Mononuclear cell (primary cell): ENCODE data around the gene S100PBP. TPM values are rescaled to one million over a fixed set of nuclear protein-coding genes. Genes with fewer than 3 reads are reported as not detected.

ENCODE experiments used
- H3K27me3 ChIP-seq: 2 replicates; pipeline ENCODE4 v1.6.0; 2011; ENCODE audit warnings: low read length, control low read depth; ENCODE audit not compliant: insufficient read depth
- H3K4me1 ChIP-seq: 2 replicates; pipeline ENCODE4 v1.5.1; 2011; ENCODE audit warnings: mild to moderate bottlenecking, low read length, control low read depth; ENCODE audit not compliant: insufficient read depth
- H3K4me3 ChIP-seq: 2 replicates; pipeline ENCODE4 v1.5.1; 2011; ENCODE audit warnings: mild to moderate bottlenecking, low read length, moderate library complexity
- H3K9me3 ChIP-seq: 2 replicates; pipeline ENCODE4 v1.5.1; 2011; ENCODE audit warnings: low read depth, mild to moderate bottlenecking, control low read depth, low read length
- total RNA-seq: library from RNA; depleted of rRNA; stranded (reverse); fragments of >200 nt; gene quantifications from one replicate; pipeline ENCODE4 v1.2.3, GENCODE V29; 2012

The S100PBP gene
- total RNA-seq, 1 donor: 18.5 TPM

- Histone ChIP-seq H3K27me3 (peaks cover 18% of the 10 kb centered on the region), H3K9me3 (no peaks in the 10 kb centered on the region), H3K4me3 (no peak overlapping the region), H3K4me1 (no peaks in the 10 kb centered on the region)
Observed at GRCh38 chr1:32881871-32882850, 64.7 kb downstream of the S100PBP start.

- Histone ChIP-seq H3K4me1 (no peaks in the 10 kb centered on the region), H3K4me3 (no peak overlapping the region), H3K9me3 (no peaks in the 10 kb centered on the region), H3K27me3 (peaks cover 27% of the 10 kb centered on the region)
Observed at GRCh38 chr1:32883338-32884031, 66.0 kb downstream of the S100PBP start.

GRCh38 chr1:32884032-32884372 lies 66.5 kb downstream of the S100PBP start:
- peaks cover 27% of the 10 kb centered on the region for H3K27me3 ChIP-seq
- no peaks in the 10 kb centered on the region for H3K4me1 ChIP-seq
- no peak overlapping the region for H3K4me3 ChIP-seq
- H3K9me3 ChIP-seq: no peaks in the 10 kb centered on the region

- H3K4me1 ChIP-seq: no peaks in the 10 kb centered on the region
- H3K27me3 ChIP-seq: peaks cover 27% of the 10 kb centered on the region
- H3K4me3 ChIP-seq: no peak overlapping the region
- no peaks in the 10 kb centered on the region for H3K9me3 ChIP-seq
Observed at GRCh38 chr1:32884726-32885125, 67.3 kb downstream of the S100PBP start.

- H3K4me3 ChIP-seq: no peak overlapping the region
- peaks cover 31% of the 10 kb centered on the region for H3K27me3 ChIP-seq
- H3K9me3 ChIP-seq: no peaks in the 10 kb centered on the region
- no peaks in the 10 kb centered on the region for H3K4me1 ChIP-seq
Observed at GRCh38 chr1:32885676-32886003, 68.2 kb downstream of the S100PBP start.

- Histone ChIP-seq H3K27me3 (peaks cover 37% of the 10 kb centered on the region), H3K9me3 (no peaks in the 10 kb centered on the region), H3K4me1 (no peaks in the 10 kb centered on the region), H3K4me3 (no peak within 1 kb of the TSS)
Observed at GRCh38 chr1:32886004-32886827, 68.8 kb downstream of the S100PBP start, which contains the start of gene HPCA. TSS of gene HPCA (plus strand) at chr1:32886491. CDS start at chr1:32888899, 2,408 bp downstream.

GRCh38 chr1:32886828-32887414 lies 69.5 kb downstream of the S100PBP start:
- no peaks in the 10 kb centered on the region for H3K9me3 ChIP-seq
- H3K27me3 ChIP-seq: peaks cover 44% of the 10 kb centered on the region
- no peaks in the 10 kb centered on the region for H3K4me1 ChIP-seq
- H3K4me3 ChIP-seq: no peak overlapping the region

GRCh38 chr1:32887623-32888022 lies 70.2 kb downstream of the S100PBP start:
- Histone ChIP-seq H3K4me3 (no peak overlapping the region), H3K9me3 (no peaks in the 10 kb centered on the region), H3K4me1 (peaks cover under 1% of the 10 kb centered on the region), H3K27me3 (peaks cover 51% of the 10 kb centered on the region)

- Histone ChIP-seq H3K9me3 (no peaks in the 10 kb centered on the region), H3K4me1 (peaks cover 6% of the 10 kb centered on the region), H3K27me3 (peaks cover 53% of the 10 kb centered on the region), H3K4me3 (no peak overlapping the region)
Observed at GRCh38 chr1:32888134-32888533, 70.7 kb downstream of the S100PBP start.

GRCh38 chr1:32888677-32889420 lies 71.4 kb downstream of the S100PBP start:
- H3K9me3 ChIP-seq: no peaks in the 10 kb centered on the region
- H3K27me3 ChIP-seq: peaks cover 52% of the 10 kb centered on the region
- no peak overlapping the region for H3K4me3 ChIP-seq
- H3K4me1 ChIP-seq: peaks cover 8% of the 10 kb centered on the region

GRCh38 chr1:32889731-32890278 lies 72.4 kb downstream of the S100PBP start:
- H3K9me3 ChIP-seq: no peaks in the 10 kb centered on the region
- no peak overlapping the region for H3K4me3 ChIP-seq
- H3K27me3 ChIP-seq: peaks cover 55% of the 10 kb centered on the region
- peaks cover 8% of the 10 kb centered on the region for H3K4me1 ChIP-seq

- Histone ChIP-seq H3K9me3 (no peaks in the 10 kb centered on the region), H3K4me1 (peaks cover 8% of the 10 kb centered on the region), H3K27me3 (peaks cover 46% of the 10 kb centered on the region), H3K4me3 (no peak overlapping the region)
Observed at GRCh38 chr1:32890516-32891240, 73.2 kb downstream of the S100PBP start.

GRCh38 chr1:32891241-32891570 lies 73.8 kb downstream of the S100PBP start:
- Histone ChIP-seq H3K27me3 (peaks cover 46% of the 10 kb centered on the region), H3K9me3 (no peaks in the 10 kb centered on the region), H3K4me1 (peaks cover 8% of the 10 kb centered on the region), H3K4me3 (no peak overlapping the region)
